Retinal pigment epithelial cell (primary cell): ENCODE results near the gene MID1.

Experiments
- DNase-seq: peaks from one replicate; pipeline ENCODE4 v3.0.0-alpha.2; 2010; ENCODE audit warnings: low read depth
- H3K4me3 ChIP-seq: 2 replicates; pipeline ENCODE4 v1.5.1; 2011; ENCODE audit warnings: mild to moderate bottlenecking, low read length, control low read depth, moderate library complexity
- TF ChIP-seq, protein P1 (sequence below): conservative IDR thresholded peaks from 2 replicates; pipeline ENCODE4 v1.5.1; 2011; ENCODE audit warnings: low read depth, low read length, control low read depth, inconsistent platforms

Gene MID1

DNA sequence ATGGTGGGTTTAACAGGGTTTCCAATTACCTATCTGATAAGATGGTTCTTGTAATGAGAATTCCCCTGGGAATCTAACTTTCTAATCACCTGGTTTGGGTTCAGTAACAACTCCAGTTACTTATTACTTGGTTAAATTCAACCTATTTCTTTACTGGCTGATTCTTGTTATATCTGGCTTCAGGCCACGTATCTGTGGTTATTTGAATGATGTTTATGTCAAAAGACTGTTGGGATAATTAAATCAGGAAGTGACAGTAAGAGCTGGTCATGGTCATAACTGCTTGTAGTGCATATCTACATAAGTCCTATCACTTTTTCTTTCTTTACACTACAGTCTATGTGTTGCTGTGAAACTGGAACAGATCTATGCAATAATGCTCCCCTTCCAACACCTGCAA is 108.1 kb downstream of the MID1 start:
- H3K4me3 ChIP-seq = no peak overlapping the region
- TF ChIP-seq, protein P1, sequence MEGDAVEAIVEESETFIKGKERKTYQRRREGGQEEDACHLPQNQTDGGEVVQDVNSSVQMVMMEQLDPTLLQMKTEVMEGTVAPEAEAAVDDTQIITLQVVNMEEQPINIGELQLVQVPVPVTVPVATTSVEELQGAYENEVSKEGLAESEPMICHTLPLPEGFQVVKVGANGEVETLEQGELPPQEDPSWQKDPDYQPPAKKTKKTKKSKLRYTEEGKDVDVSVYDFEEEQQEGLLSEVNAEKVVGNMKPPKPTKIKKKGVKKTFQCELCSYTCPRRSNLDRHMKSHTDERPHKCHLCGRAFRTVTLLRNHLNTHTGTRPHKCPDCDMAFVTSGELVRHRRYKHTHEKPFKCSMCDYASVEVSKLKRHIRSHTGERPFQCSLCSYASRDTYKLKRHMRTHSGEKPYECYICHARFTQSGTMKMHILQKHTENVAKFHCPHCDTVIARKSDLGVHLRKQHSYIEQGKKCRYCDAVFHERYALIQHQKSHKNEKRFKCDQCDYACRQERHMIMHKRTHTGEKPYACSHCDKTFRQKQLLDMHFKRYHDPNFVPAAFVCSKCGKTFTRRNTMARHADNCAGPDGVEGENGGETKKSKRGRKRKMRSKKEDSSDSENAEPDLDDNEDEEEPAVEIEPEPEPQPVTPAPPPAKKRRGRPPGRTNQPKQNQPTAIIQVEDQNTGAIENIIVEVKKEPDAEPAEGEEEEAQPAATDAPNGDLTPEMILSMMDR = no peak
- DNase-seq = no peak

DNA sequence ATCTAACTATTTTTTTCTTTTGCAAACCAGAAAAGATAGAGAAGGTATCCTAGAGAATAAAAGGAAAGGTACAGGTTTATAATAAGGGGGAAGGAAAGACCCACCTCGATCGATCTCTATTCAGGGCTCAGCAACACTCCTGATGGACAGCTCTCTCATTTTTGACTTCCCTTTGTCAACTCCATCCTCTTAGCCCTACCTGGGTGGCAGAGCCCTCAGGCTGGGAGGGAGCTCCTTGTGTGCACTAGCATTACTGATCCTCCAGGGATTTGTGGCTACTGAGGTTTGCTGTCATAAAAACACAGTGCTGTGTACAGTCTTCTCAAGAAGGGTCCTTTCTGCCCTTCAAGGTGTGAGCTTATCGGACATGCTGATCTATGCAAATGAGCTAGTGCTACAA is 111.0 kb downstream of the MID1 start:
- TF ChIP-seq, protein P1 = no peak
- no peak for DNase-seq
- no peak overlapping the region for H3K4me3 ChIP-seq

DNA sequence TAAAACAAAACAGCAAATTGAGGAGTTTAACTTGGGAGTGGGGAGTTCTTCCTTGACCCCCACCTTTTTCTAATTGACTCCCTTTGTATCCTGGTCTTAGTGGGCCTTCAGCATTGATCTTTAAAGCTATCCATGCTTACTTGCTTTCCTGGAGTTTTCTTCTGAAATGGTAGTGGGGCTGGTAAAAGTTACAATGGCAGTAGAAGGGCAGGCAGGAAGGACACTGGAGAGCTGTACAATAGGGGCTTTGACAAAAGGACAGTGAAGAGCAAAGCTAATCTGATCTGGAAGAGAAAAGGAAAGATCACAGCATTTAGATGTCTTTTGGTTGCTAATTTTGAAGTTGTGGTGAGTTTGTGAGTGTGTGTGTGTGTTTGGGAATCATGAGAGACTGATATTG is 111.5 kb downstream of the MID1 start:
- TF ChIP-seq, protein P1 = no peak
- no peak overlapping the region for H3K4me3 ChIP-seq
- no peak for DNase-seq

DNA sequence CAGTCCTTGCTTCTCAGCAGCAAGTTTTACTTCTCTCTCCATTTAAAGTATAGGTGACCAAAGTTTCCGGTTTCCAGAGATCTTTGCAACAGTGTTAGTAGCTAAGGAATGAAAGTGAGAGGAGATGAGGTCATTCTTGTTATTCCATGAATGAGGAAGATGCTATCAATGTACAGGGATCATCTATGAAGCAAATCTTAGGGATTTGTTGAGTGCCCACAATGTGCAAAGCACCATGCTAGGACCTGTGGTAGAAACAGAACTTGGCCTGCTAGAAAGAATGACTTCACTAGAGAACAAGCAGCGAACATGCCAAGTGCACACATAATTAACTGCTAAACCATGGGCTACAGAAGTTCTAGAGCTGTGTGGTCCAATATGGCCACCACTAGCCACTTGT is 112.5 kb downstream of the MID1 start:
- TF ChIP-seq, protein P1 = no peak
- H3K4me3 ChIP-seq = no peak overlapping the region
- DNase-seq = no peak

DNA sequence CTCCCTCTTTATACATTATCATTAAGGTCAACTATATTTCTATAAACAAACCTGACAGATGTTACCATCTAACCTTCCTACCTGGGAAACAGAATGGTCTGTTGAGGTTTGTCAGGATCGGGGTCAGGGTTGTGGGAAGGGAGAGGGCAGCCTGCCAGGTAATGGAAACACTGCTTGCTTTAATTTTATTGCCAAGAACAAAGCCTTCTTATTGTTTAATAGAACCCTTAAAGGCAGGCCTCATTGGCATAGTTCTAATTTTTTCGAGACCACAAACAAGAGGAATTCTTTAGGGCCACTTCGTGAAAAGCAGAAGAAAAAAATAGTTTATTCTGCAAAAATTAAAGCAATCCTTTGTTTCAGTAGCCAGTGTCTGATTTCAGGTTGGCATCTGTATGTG is 113.2 kb downstream of the MID1 start:
- TF ChIP-seq, protein P1 = no peak
- DNase-seq = no peak
- no peak overlapping the region for H3K4me3 ChIP-seq

DNA sequence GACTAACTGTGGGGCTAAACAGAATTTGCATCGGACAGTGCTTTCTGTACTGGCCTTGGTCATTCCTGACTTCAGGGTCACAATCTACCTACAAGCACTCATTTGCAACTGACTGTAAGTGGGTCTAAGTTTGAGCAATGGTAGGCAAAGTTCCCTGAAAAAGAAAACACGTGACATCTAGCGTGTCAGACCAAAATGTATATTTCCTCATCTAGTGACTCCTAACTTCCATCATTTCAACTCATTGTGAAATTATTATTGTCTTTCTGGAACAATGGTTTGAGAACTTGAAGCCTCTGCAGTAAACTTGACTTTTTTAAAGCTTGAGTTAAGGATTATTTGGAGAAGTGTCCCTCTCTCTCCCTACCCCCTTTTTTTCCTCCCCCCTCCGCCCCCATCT is 113.6 kb downstream of the MID1 start:
- TF ChIP-seq, protein P1 = no peak
- DNase-seq = no peak
- no peak overlapping the region for H3K4me3 ChIP-seq

DNA sequence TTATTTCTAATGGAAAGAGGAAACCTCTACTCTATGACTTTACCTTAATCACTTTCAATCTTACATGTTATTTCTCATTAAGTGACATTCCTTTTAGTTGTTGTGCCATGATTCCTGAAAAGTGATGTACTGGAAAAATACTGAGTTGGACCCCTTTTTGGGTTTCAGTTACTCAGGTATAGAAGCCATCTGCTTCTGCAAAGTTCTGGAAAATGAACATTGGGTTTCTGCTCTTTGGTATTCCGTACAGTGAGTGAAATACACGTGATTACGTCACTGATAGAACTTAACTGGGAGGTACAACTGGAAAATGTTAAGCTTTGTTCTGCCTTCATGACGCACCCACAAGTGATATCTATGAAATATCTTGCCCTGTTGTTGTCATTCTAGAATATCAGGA is 114.7 kb downstream of the MID1 start:
- no peak for DNase-seq
- TF ChIP-seq, protein P1 = no peak
- H3K4me3 ChIP-seq = no peak overlapping the region
